Stimulated activated CD8-positive, alpha-beta memory T cell treated with anti-CD3 and anti-CD28 coated beads, Interleukin-4, amount 100 ng/mL, for 4 hours (primary cell): Measurements from ENCODE around the gene OR8H3.
"Not testable (repeated sequence)": the region's sequence is repeated elsewhere in the genome, so short reads cannot be mapped to it uniquely, and the experiment has no call there.

Source experiments
- DNase-seq, 2 donors: peaks; one replicate each; pipeline ENCODE4 v3.0.0-alpha.2; 2020; ENCODE audit warnings: low read depth in 2 of 2, low spot score in 1 of 2

OR8H3 gene, protein sequence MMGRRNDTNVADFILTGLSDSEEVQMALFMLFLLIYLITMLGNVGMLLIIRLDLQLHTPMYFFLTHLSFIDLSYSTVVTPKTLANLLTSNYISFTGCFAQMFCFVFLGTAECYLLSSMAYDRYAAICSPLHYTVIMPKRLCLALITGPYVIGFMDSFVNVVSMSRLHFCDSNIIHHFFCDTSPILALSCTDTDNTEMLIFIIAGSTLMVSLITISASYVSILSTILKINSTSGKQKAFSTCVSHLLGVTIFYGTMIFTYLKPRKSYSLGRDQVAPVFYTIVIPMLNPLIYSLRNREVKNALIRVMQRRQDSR

DNA sequence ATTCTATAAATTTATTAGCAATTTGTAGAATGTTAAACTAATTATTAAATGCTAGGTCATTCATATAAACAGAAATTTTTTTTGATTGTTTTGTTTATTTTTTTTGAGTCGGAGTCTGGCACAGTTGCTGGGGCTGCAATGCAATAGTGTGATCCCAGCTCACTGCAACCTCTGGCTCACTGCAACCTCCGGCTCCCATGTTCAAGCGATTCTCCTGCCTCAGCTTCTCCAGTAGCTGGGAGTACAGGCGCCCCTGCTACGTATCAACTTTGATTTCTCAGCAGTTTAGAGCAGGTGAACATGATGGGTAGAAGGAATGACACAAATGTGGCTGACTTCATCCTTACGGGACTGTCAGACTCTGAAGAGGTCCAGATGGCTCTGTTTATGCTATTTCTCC lies at the start of gene OR8H3:
TSS of gene OR8H3 (plus strand) at position 301 of the 400 bp plus-strand sequence. CDS start at position 301, 0 bp downstream.
- no peak for DNase-seq

DNA sequence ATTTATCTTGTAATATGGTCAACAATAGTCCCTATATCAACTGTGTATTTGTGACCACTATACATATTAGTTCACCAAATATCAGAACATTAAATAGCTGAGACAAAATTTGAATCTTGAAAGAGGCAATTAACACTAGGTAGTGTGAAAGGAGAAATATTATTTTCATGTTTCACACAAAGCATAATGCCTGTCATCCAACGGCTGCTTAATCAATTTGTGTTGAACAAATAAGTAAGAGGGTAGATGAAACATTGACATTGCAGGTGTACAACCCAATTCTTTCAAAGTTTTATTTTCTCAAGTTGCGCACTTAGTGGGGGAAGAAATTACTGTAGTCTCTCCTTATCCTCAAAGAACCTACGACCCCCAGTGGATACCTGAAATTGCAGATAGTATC lies 32.5 kb upstream of the OR8H3 start:
- DNase-seq, result no peak

DNA sequence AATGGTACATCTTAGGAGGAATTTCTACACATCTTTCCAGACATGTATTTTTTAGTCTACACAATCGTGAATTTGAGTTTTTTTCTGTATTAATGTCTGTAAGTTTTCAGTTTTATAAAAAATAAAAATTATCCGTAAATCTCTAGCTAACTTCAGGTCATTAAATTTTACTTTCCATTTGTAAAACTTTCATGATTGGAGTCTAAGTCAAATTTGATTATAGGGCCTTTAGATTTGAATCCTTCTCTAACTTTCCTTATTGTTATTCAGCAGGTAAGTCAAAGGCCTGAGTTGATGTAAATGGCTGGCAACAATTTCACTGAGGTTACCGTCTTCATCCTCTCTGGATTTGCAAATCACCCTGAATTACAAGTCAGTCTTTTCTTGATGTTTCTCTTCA lies 29.2 kb upstream of the OR8H3 start, which contains the start of gene OR8I2:
TSS of gene OR8I2 (plus strand) at position 301 of the 400 bp plus-strand sequence. CDS start at position 301, 0 bp downstream.
- DNase-seq, result no peak

DNA sequence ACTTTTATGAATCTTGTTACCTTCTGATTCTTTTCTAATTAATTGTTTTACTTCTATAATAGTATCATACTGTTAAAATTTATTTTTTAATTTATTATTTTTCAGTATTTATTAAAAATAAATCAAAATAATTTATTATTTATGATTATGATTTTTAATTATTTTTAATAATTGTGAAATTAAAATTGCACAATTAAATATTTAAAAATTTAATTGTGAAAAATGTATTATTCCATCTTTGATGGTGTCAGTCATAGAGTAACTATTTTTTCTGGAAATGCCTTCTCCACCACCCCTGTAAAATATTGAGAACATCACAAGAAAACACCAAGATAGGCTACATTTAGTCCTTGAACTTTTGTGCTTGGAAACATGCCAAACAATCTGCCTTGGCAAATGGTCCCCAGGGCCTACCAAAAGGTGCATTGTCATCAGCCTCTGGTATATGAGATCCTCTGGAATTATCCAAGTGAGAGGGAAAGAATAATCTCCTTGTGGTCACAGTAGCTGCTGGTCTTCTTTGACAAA lies 18.9 kb upstream of the OR8H3 start, which contains the start of gene OR8H2:
TSS of gene OR8H2 (plus strand) at position 478 of the 528 bp plus-strand sequence. CDS start 1,356 bp downstream, outside the sequence.
- no peak for DNase-seq

DNA sequence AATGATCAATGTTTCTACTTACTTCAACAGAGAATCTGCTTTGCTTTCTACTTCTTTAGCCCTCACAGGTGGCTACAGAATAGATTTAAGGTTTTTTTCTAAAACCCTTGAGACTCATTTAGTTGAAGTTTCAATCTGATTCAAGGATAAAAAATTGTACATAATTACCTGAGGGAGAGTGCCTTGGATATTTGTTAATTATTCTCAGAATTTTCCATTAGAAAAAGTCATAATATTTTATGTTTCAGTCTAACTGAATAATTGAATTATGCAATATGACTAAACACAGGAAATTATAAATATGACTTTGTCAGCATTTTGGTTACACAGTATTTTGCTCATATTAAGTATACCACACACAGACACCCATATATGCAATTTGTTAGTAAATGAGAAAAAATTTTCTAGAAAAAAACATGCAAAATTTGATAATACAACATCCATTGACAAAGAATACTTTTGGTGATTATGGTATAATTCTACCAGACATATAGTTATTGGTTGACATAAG lies 18.0 kb downstream of the OR8H3 start, which contains the start of gene OR8J3:
TSS of gene OR8J3 (minus strand) at position 51 of the 511 bp plus-strand sequence. CDS start 2,483 bp downstream, outside the sequence.
- no peak for DNase-seq

DNA sequence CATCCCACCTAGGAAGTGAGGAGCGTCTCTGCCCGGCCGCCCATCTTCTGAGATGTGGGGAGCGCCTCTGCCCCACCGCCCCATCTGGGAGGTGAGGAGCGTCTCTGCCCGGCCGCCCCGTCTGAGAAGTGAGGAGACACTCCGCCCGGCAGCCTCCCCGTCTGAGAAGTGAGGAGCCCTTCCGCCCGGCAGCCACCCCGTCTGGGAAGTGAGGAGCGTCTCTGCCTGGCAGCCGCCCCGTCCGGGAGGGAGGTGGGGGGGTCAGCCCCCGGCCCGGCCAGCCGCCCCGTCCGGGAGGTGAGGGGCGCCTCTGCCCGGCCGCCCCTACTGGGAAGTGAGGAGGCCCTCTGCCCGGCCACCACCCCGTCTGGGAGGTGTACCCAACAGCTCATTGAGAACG lies 21.5 kb downstream of the OR8H3 start:
- not testable (repeated sequence) for DNase-seq

DNA sequence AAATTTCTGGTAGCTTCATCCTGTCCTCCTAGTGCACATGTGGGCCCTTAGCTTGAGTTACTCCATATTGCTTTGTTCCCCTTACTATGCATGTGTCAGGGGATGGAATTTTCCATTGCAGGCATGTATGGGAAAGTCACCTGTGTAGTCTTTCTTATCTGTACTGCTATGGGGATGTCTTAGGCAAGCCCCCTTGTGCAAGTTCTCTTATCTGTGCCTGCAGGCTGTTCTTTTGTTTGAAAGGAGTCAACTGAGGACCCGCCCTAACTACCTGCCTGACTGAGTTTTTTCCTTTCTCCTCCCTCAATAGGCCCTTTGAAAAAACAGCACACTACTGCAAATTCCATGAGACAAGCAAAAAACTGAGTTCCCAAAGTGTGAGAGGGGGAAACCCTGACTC lies 29.2 kb downstream of the OR8H3 start:
- no peak for DNase-seq

DNA sequence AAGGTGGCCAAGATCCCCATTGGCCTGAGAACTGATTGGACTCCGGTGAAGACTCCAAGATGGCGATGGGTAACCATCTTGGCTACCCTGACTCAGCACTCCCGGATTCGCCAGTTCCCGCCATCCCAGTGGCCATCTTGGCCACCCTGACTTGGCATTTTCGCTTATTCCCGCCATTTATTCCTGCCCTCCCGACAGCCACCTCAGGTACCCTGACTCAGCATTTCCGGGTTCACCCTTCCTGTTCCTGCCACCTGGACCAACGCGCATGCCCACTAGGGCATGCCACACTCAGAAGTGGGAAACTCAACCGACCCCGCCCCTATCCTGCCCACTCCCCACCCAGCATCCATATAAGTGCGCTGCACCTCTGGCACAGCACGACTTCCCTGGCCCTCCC lies 30.2 kb downstream of the OR8H3 start:
- no peak for DNase-seq

DNA sequence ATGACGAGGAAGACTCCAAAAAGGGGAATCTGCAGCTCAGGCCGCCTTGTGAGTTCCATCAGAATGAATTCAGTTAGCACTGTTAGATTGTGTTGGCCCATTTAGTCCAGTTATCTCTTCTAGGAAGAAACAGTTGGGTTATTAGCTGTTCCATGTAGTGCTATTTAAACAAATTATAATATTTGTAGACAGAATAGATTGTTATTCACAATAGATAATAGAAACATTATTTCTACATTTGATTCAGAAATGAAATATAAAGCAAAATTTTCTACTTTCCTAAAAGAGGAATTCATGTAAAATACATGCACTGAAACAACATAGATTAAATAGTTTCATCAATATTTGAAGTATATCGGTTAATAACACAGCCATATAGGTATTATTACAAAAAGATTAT lies 38.0 kb downstream of the OR8H3 start, which contains the start of gene OR8K5:
TSS of gene OR8K5 (minus strand) at position 101 of the 400 bp plus-strand sequence. CDS start at position 101, 0 bp downstream.
- no peak for DNase-seq

DNA sequence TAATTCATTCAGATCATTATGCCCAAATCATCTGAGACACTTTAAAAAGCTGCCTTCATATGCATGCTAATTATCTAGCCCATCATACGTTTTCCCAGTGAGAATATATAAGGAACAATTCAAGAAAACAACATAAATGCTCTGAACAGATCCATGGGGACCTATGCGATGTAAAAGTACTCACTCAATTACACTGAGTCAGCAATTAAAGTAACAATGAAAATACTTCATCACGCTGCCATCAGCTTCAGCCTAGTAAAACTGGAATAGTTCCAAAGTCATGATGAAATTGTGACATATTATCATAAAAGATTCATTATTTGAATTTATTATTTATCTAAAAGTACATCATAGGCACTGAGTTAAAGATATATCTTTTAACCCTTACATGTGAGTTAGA lies 41.6 kb downstream of the OR8H3 start:
- DNase-seq, result no peak

DNA sequence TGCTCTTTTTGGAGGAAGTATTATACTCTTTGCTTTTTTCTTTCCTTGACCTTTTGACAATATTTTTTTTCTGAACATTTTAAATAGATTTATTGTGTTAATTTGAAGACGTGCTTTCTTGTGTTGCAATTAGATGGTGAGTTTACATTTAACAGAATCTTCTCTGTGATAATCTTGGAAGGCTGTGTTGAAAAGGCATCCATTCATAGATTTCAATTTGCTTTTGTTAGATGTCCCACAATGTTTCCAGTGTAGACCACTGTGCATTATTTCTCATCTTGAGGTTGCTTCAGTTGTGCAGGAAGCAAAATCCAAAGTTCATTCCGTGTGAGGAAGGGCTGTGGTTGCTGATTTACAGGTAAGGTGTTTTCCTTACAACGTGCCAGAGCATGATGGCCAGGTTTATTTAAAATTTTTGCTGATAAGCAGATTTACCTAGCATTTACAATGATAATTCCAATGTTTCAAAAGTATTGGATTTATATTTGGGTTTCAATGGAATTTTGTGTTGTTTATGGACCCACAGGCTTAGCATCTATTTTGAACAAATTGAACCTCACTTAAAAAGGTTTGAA lies 50.2 kb downstream of the OR8H3 start:
- DNase-seq, result no peak
